Measurements from ENCODE around the gene SND1.

DNA sequence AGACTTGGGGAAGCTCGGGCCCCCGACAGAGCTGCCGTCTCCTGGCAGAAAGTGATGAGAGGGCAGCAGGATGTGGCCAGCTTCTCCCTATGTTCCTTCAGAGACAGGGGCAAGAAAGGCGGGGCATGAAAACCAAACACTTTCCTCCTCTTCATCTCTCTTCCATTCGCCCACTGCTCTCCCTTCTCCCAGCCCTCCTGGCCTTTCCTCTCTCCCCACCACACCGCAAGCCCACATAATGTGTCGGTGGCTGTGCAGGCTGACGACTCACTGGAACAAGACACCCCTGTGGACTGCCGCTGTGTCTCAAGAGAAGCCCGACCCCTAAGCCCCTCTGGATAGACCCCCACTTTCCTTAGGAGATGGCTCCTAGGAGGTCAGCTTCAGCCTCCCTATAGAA, 438.5 kb downstream of the SND1 start:
- TF ChIP-seq, protein P1, sequence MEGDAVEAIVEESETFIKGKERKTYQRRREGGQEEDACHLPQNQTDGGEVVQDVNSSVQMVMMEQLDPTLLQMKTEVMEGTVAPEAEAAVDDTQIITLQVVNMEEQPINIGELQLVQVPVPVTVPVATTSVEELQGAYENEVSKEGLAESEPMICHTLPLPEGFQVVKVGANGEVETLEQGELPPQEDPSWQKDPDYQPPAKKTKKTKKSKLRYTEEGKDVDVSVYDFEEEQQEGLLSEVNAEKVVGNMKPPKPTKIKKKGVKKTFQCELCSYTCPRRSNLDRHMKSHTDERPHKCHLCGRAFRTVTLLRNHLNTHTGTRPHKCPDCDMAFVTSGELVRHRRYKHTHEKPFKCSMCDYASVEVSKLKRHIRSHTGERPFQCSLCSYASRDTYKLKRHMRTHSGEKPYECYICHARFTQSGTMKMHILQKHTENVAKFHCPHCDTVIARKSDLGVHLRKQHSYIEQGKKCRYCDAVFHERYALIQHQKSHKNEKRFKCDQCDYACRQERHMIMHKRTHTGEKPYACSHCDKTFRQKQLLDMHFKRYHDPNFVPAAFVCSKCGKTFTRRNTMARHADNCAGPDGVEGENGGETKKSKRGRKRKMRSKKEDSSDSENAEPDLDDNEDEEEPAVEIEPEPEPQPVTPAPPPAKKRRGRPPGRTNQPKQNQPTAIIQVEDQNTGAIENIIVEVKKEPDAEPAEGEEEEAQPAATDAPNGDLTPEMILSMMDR (IDR thresholded peaks at IDR 0.05; ENCODE audit: insufficient read depth, low read length, poor library complexity, severe bottlenecking) = no peak
- TF ChIP-seq EZH2phosphoT487 (conservative IDR thresholded peaks at IDR 0.05; ENCODE audit: low read length) = no peak

All from SU-DHL-6 (cell line).